ENCODE data around the gene PGAM2.

The PGAM2 gene

DNA sequence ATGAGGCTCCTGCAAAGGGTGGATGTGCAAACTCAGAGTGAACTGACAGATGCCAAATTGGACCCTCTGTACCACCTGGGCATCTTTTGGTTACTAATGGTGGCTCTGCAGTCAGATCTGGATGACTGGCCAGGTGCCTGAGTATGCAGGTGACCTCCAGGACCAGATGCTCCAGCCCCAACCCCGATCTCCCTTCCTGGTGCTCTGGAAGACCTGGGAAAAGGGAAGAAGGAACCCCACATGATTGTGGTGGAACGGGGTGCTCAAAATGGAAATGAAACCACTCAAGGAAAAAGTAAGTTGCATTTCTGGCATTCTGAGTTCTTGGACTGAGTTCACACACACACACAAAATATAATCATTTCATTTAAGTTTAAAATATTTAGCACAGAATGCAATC, 29.0 kb upstream of the PGAM2 start:
- H3K27ac ChIP-seq (ENCODE audit: low read depth, low read length), result no peak overlapping the region
- no peaks in the 10 kb centered on the region for H3K27me3 ChIP-seq (ENCODE audit: control insufficient read depth, insufficient read depth, low read length)
- no peak overlapping the region for H3K4me3 ChIP-seq (ENCODE audit: low read depth, low read length)
- no peaks in the 10 kb centered on the region for H3K9me3 ChIP-seq (ENCODE audit: control insufficient read depth, insufficient read depth, low read depth, low read length)
- no peaks in the 10 kb centered on the region for H3K4me1 ChIP-seq (ENCODE audit: control insufficient read depth, insufficient read depth, low read length)
- H3K9ac ChIP-seq (ENCODE audit: low read length), result no peak overlapping the region
- no peaks in the 10 kb centered on the region for H3K36me3 ChIP-seq (ENCODE audit: control insufficient read depth, insufficient read depth, low read length)

- H3K27me3 ChIP-seq (ENCODE audit: control insufficient read depth, insufficient read depth, low read length), result no peaks in the 10 kb centered on the region
- no peaks in the 10 kb centered on the region for H3K4me1 ChIP-seq (ENCODE audit: control insufficient read depth, insufficient read depth, low read length)
- no peak overlapping the region for H3K9ac ChIP-seq (ENCODE audit: low read length)
- H3K36me3 ChIP-seq (ENCODE audit: control insufficient read depth, insufficient read depth, low read length), result no peaks in the 10 kb centered on the region
- no peaks in the 10 kb centered on the region for H3K9me3 ChIP-seq (ENCODE audit: control insufficient read depth, insufficient read depth, low read depth, low read length)
- H3K4me3 ChIP-seq (ENCODE audit: low read depth, low read length), result no peak overlapping the region
- H3K27ac ChIP-seq (ENCODE audit: low read depth, low read length), result no peak overlapping the region
These were observed 27.8 kb upstream of the PGAM2 start for GRCh38 chr7:44093102-44093641.

DNA sequence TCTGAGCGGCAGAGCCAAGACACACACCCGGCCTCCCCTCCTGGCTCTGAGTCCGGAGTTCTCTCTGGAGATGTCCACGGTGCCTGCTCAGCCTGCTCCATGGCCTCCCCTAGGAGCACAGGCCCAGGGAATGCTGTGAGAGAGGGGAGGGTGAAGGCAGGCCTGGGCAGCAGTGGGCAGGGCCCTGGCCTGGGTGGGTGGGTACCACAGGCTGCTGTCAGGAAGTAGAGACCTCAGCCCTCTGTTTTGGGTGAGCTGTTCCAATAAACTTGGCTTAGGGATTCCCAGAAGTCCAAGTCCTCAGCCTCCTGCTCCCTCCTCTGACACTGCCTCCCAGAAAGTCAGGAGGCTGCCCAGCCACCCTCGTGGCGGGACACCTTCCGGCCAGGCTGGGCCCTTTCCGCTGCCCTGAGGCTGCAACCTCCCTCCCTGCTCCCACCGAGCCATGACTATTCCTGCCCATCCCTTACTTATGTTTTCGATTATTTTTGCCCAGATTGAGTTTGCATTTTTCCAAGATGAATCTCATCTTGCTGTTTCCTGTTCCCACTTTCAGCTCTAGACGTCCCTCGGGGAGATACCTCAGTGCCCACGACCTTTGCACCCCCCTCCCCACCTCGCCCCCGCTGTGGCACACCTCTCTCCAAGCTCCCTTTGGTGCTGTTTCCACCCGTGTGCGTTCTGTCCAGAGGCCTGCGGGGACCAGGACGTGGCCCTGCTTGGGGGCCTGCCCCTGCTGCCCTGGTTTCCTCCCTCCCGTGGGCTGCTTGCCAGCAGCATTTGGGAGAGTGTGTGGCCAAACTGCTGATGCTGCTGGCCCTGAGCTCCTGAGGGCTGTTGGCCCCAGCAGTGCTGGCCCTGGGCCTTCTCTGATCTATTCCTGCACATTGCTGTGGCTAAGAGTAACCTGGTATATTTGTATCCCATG, 22.8 kb upstream of the PGAM2 start:
- peaks cover 9% of the 10 kb centered on the region for H3K27me3 ChIP-seq (ENCODE audit: control insufficient read depth, insufficient read depth, low read length)
- H3K36me3 ChIP-seq (ENCODE audit: control insufficient read depth, insufficient read depth, low read length), result no peaks in the 10 kb centered on the region
- no peak overlapping the region for H3K4me3 ChIP-seq (ENCODE audit: low read depth, low read length)
- no peak overlapping the region for H3K27ac ChIP-seq (ENCODE audit: low read depth, low read length)
- H3K9me3 ChIP-seq (ENCODE audit: control insufficient read depth, insufficient read depth, low read depth, low read length), result no peaks in the 10 kb centered on the region
- H3K9ac ChIP-seq (ENCODE audit: low read length), result no peak overlapping the region
- no peaks in the 10 kb centered on the region for H3K4me1 ChIP-seq (ENCODE audit: control insufficient read depth, insufficient read depth, low read length)

GRCh38 chr7:44086627-44087026, 21.3 kb upstream of the PGAM2 start:
- Histone ChIP-seq H3K9ac (ENCODE audit: low read length) (no peak overlapping the region), H3K4me3 (ENCODE audit: low read depth, low read length) (no peak overlapping the region), H3K27ac (ENCODE audit: low read depth, low read length) (no peak overlapping the region), H3K36me3 (ENCODE audit: control insufficient read depth, insufficient read depth, low read length) (no peaks in the 10 kb centered on the region), H3K9me3 (ENCODE audit: control insufficient read depth, insufficient read depth, low read depth, low read length) (no peaks in the 10 kb centered on the region), H3K27me3 (ENCODE audit: control insufficient read depth, insufficient read depth, low read length) (peaks cover 9% of the 10 kb centered on the region), H3K4me1 (ENCODE audit: control insufficient read depth, insufficient read depth, low read length) (no peaks in the 10 kb centered on the region)

GRCh38 chr7:44085546-44085945, 20.2 kb upstream of the PGAM2 start:
- Histone ChIP-seq H3K9ac (ENCODE audit: low read length) (no peak overlapping the region), H3K27ac (ENCODE audit: low read depth, low read length) (no peak overlapping the region), H3K27me3 (ENCODE audit: control insufficient read depth, insufficient read depth, low read length) (peaks cover 9% of the 10 kb centered on the region), H3K9me3 (ENCODE audit: control insufficient read depth, insufficient read depth, low read depth, low read length) (no peaks in the 10 kb centered on the region), H3K36me3 (ENCODE audit: control insufficient read depth, insufficient read depth, low read length) (peaks cover 4% of the 10 kb centered on the region; the same call in 1 of the 2 replicates), H3K4me1 (ENCODE audit: control insufficient read depth, insufficient read depth, low read length) (no peaks in the 10 kb centered on the region), H3K4me3 (ENCODE audit: low read depth, low read length) (no peak overlapping the region)

DNA sequence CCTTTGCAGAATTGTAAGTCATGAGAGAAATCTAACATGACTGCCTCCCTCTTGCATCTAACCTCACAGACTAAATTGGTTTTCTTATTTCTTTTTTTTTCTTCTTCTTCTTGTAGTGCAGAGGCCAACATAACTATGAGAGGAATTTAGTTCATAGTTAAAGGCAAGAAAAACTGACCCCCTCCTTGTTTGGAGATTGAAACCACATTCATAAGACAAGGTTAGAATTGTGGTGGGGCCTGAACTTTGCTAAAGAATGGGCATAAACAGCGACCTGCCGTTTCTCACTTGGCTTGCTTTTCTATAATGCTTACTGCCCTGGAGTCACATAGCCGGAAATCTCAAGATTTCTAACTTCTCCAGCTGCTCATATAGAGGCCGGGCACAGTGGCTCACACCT, 19.3 kb upstream of the PGAM2 start:
- Histone ChIP-seq H3K27ac (ENCODE audit: low read depth, low read length) (no peak overlapping the region), H3K4me1 (ENCODE audit: control insufficient read depth, insufficient read depth, low read length) (no peaks in the 10 kb centered on the region), H3K9ac (ENCODE audit: low read length) (no peak overlapping the region), H3K27me3 (ENCODE audit: control insufficient read depth, insufficient read depth, low read length) (peaks cover 9% of the 10 kb centered on the region), H3K36me3 (ENCODE audit: control insufficient read depth, insufficient read depth, low read length) (peaks cover 12% of the 10 kb centered on the region), H3K9me3 (ENCODE audit: control insufficient read depth, insufficient read depth, low read depth, low read length) (no peaks in the 10 kb centered on the region), H3K4me3 (ENCODE audit: low read depth, low read length) (no peak overlapping the region)

GRCh38 chr7:44083796-44084195, 18.4 kb upstream of the PGAM2 start:
- H3K27ac ChIP-seq (ENCODE audit: low read depth, low read length), result no peak overlapping the region
- H3K9me3 ChIP-seq (ENCODE audit: control insufficient read depth, insufficient read depth, low read depth, low read length), result no peaks in the 10 kb centered on the region
- H3K4me1 ChIP-seq (ENCODE audit: control insufficient read depth, insufficient read depth, low read length), result no peaks in the 10 kb centered on the region
- H3K9ac ChIP-seq (ENCODE audit: low read length), result no peak overlapping the region
- H3K4me3 ChIP-seq (ENCODE audit: low read depth, low read length), result no peak overlapping the region
- peaks cover 20% of the 10 kb centered on the region for H3K36me3 ChIP-seq (ENCODE audit: control insufficient read depth, insufficient read depth, low read length)
- peaks cover 9% of the 10 kb centered on the region for H3K27me3 ChIP-seq (ENCODE audit: control insufficient read depth, insufficient read depth, low read length)

GRCh38 chr7:44082541-44083207, 17.3 kb upstream of the PGAM2 start:
- Histone ChIP-seq H3K27me3 (ENCODE audit: control insufficient read depth, insufficient read depth, low read length) (peaks cover 9% of the 10 kb centered on the region), H3K9ac (ENCODE audit: low read length) (peak overlapping the region; percentile 35), H3K9me3 (ENCODE audit: control insufficient read depth, insufficient read depth, low read depth, low read length) (no peaks in the 10 kb centered on the region), H3K27ac (ENCODE audit: low read depth, low read length) (no peak overlapping the region), H3K36me3 (ENCODE audit: control insufficient read depth, insufficient read depth, low read length) (peaks cover 32% of the 10 kb centered on the region), H3K4me3 (ENCODE audit: low read depth, low read length) (peak overlapping the region; percentile 78), H3K4me1 (ENCODE audit: control insufficient read depth, insufficient read depth, low read length) (no peaks in the 10 kb centered on the region)

DNA sequence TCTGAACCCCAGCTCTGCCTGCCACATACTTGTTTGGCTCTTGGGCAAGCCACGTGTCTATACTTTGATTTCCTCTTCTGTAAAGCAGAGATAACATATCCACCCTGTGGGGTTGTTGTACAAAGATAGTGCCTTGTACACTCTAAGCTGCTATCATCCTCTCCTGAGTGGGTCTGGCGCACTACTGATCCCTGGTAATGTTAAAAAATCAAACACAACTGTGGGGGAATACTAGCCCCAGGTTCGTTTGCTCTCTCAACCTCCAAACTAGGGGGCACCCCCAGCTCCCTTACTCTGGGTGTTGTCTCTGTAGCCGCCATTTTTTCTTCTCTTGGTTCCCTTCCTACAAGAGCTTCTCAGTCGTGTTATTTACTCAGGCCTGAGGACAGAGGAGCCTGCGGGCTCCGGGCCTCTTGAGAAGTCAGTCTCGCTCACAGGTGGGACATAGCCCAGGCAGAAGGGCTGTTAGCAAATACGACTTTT, 15.9 kb upstream of the PGAM2 start:
- Histone ChIP-seq H3K27ac (ENCODE audit: low read depth, low read length) (no peak overlapping the region), H3K9ac (ENCODE audit: low read length) (no peak overlapping the region), H3K27me3 (ENCODE audit: control insufficient read depth, insufficient read depth, low read length) (peaks cover 9% of the 10 kb centered on the region), H3K9me3 (ENCODE audit: control insufficient read depth, insufficient read depth, low read depth, low read length) (no peaks in the 10 kb centered on the region), H3K4me1 (ENCODE audit: control insufficient read depth, insufficient read depth, low read length) (no peaks in the 10 kb centered on the region), H3K36me3 (ENCODE audit: control insufficient read depth, insufficient read depth, low read length) (peaks cover 45% of the 10 kb centered on the region), H3K4me3 (ENCODE audit: low read depth, low read length) (peak overlapping the region; percentile 96)

DNA sequence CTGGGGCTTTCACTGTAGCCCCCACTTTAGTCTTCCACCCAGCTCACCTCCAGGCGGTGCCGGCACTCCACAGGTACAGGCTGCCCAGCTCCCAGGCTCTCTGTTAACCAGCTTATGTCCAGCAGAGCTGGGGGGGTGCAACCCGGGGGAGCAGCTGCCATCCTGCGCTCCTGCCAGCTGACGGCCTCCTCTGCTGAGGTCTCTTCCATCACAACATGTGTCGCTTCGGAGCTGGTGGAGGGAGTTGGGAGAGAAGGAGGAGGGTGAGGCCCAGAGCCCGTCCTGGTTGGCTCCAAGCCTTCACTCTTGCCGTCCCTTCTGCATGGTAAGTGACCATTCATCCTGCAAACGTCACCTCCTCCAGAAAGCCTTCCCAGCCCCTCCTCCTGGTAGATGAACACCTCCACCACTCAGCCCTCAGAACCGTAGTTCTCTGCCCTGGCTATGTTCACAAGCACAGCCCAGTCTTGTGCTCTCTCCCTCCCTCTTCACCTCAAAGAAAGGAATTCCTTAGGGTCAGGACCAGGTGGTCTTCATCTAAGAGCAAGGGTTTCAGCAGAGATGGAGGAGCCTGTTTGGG, 15.4 kb upstream of the PGAM2 start:
- H3K4me3 ChIP-seq (ENCODE audit: low read depth, low read length), result peak overlapping the region; percentile 96; the same call in 1 of the 2 replicates
- H3K36me3 ChIP-seq (ENCODE audit: control insufficient read depth, insufficient read depth, low read length), result peaks cover 51% of the 10 kb centered on the region
- H3K9me3 ChIP-seq (ENCODE audit: control insufficient read depth, insufficient read depth, low read depth, low read length), result no peaks in the 10 kb centered on the region
- no peaks in the 10 kb centered on the region for H3K4me1 ChIP-seq (ENCODE audit: control insufficient read depth, insufficient read depth, low read length)
- no peak overlapping the region for H3K27ac ChIP-seq (ENCODE audit: low read depth, low read length)
- peaks cover 9% of the 10 kb centered on the region for H3K27me3 ChIP-seq (ENCODE audit: control insufficient read depth, insufficient read depth, low read length)
- no peak overlapping the region for H3K9ac ChIP-seq (ENCODE audit: low read length)
